Gastroesophageal sphincter (tissue), 3 donors: ENCODE results near the gene LDHA.
A peak's percentile ranks its signal among the peaks of the same experiment; 100 is the strongest.
"Not testable (repeated sequence)": the region's sequence is repeated elsewhere in the genome, so short reads cannot be mapped to it uniquely, and the experiment has no call there.

ENCODE experiments used
- CTCF ChIP-seq, 4 experiments: fragments of 200-600 bp in 2 of 4; fragments of 450-650 bp in 2 of 4; sonication (generic) in 1 of 4; IDR thresholded peaks; one replicate each; pipeline ENCODE4 v1.5.1; 2017 to 2019; ENCODE audit warnings: antibody characterized with exemption in 4 of 4, mild to moderate bottlenecking in 2 of 4, moderate library complexity in 2 of 4
- EP300 ChIP-seq: sonication (generic); formaldehyde crosslinking; IDR thresholded peaks from one replicate; pipeline ENCODE4 v1.6.1; 2017; ENCODE audit warnings: antibody characterized with exemption, mild to moderate bottlenecking
- POLR2A ChIP-seq, 2 donors: fragments of 450-650 bp; IDR thresholded peaks; one replicate each; pipeline ENCODE4 v1.6.1; 2017; ENCODE audit warnings: antibody characterized with exemption in 2 of 2, mild to moderate bottlenecking in 2 of 2, moderate library complexity in 1 of 2
- POLR2AphosphoS5 ChIP-seq: sonication (generic); formaldehyde crosslinking; IDR thresholded peaks from one replicate; pipeline ENCODE4 v1.6.1; 2017; ENCODE audit warnings: antibody characterized with exemption

- peak; percentile 58 for TF ChIP-seq POLR2AphosphoS5
- TF ChIP-seq CTCF (IDR thresholded peaks at IDR 0.05); POLR2A (IDR thresholded peaks at IDR 0.05); EP300: not testable (repeated sequence)
These were observed 13.0 kb downstream of the LDHA start for GRCh38 chr11:18407400-18407799.
